GM19467 (cell line): ENCODE data around the gene CHRNA7.

ENCODE experiments used
- ATAC-seq: cut with Tn5 transposase; IDR thresholded peaks from one replicate; pipeline ENCODE4 v1.9.1; 2021; ENCODE audit warnings: mild to moderate bottlenecking, moderate library complexity; ENCODE audit not compliant: unreplicated experiment

The CHRNA7 gene

GRCh38 chr15:32067115-32067514 lies 36.8 kb downstream of the CHRNA7 start:
- no peak for ATAC-seq

- no peak for ATAC-seq
Observed at GRCh38 chr15:32089851-32090359, 59.6 kb downstream of the CHRNA7 start.

GRCh38 chr15:32091505-32092380 lies 61.4 kb downstream of the CHRNA7 start:
- no peak for ATAC-seq

GRCh38 chr15:32096213-32096612 lies 65.9 kb downstream of the CHRNA7 start:
- ATAC-seq, result no peak

GRCh38 chr15:32096916-32097617 lies 66.8 kb downstream of the CHRNA7 start:
- ATAC-seq, result no peak

GRCh38 chr15:32098033-32098432 lies 67.7 kb downstream of the CHRNA7 start:
- ATAC-seq, result no peak

GRCh38 chr15:32099097-32099785 lies 68.9 kb downstream of the CHRNA7 start:
- ATAC-seq, result no peak

- no peak for ATAC-seq
Observed at GRCh38 chr15:32099956-32100684, 69.8 kb downstream of the CHRNA7 start.

GRCh38 chr15:32104061-32104995 lies 74.0 kb downstream of the CHRNA7 start:
- ATAC-seq, result no peak

GRCh38 chr15:32105258-32106241 lies 75.2 kb downstream of the CHRNA7 start:
- ATAC-seq, result no peak

GRCh38 chr15:32106401-32107381 lies 76.4 kb downstream of the CHRNA7 start:
- ATAC-seq, result no peak

- no peak for ATAC-seq
Observed at GRCh38 chr15:32107477-32108080, 77.3 kb downstream of the CHRNA7 start.

- ATAC-seq, result no peak
Observed at GRCh38 chr15:32108661-32109060, 78.3 kb downstream of the CHRNA7 start.

GRCh38 chr15:32112101-32112500 lies 81.8 kb downstream of the CHRNA7 start:
- ATAC-seq, result no peak

- no peak for ATAC-seq
Observed at GRCh38 chr15:32113224-32113623, 82.9 kb downstream of the CHRNA7 start.

GRCh38 chr15:32117122-32117521 lies 86.8 kb downstream of the CHRNA7 start:
- no peak for ATAC-seq

GRCh38 chr15:32119286-32119685 lies 89.0 kb downstream of the CHRNA7 start:
- no peak for ATAC-seq
